IMR-90 (cell line): ENCODE data around the gene VPS50. TPM values are rescaled to one million over a fixed set of nuclear protein-coding genes. Genes with fewer than 3 reads are reported as not detected.

Source experiments
- ATAC-seq: fragments of 200-7000 bp; cut with Tn5 transposase; 2 replicates; pipeline ENCODE4 v1.9.1; 2020; ENCODE audit warnings: low read depth, mild to moderate bottlenecking, moderate library complexity
- BruUV-seq: library from RNA; stranded (reverse); fragments of 400-500 nt; replicated peaks from 2 replicates; lab custom pipeline; 2021; lab: Mats Ljungman, UMichigan
- CTCF ChIA-PET: fragments of 300-600 bp; formaldehyde crosslinking; extraction: SDS; loops from one replicate; lab custom pipeline; 2021; ENCODE audit warnings: antibody characterized with exemption; lab: Yijun Ruan, JAX
- POLR2A ChIA-PET: fragments of 300-600 bp; sonication (Branson Sonifier 250); formaldehyde crosslinking; loops from one replicate; lab custom pipeline; 2022; ENCODE audit warnings: antibody characterized with exemption; ENCODE audit not compliant: unreplicated experiment; lab: Charles Lee
- DNase-seq: peaks from one replicate; pipeline ENCODE4 v3.0.0; 2013
- H2AFZ ChIP-seq: replicated peaks from 2 replicates; pipeline ENCODE3; 2013; ENCODE audit warnings: low read length, mild to moderate bottlenecking; ENCODE audit not compliant: poor library complexity
- H2AK5ac ChIP-seq: 2 replicates; pipeline ENCODE4 v1.6.1; 2013; ENCODE audit warnings: low read depth, low read length, inconsistent platforms
- H2AK9ac ChIP-seq: replicated peaks from 2 replicates; pipeline ENCODE3; 2013; ENCODE audit warnings: mild to moderate bottlenecking, low read depth, low read length, moderate library complexity; ENCODE audit not compliant: poor library complexity
- H2BK120ac ChIP-seq: 2 replicates; pipeline ENCODE4 v1.6.1; 2013; ENCODE audit warnings: low read depth, low read length, inconsistent platforms
- H2BK15ac ChIP-seq: 3 replicates; pipeline ENCODE4 v1.6.1; 2013; ENCODE audit warnings: low read depth, low read length, inconsistent platforms
- H2BK20ac ChIP-seq: 2 replicates; pipeline ENCODE4 v1.6.1; 2013; ENCODE audit warnings: low read depth, mild to moderate bottlenecking, inconsistent platforms, low read length, moderate library complexity
- H2BK5ac ChIP-seq: 2 replicates; pipeline ENCODE4 v1.6.1; 2013; ENCODE audit warnings: mild to moderate bottlenecking, low read depth, low read length, inconsistent platforms; ENCODE audit not compliant: poor library complexity, severe bottlenecking
- H3K14ac ChIP-seq: replicated peaks from 2 replicates; pipeline ENCODE4 v1.6.1; 2013; ENCODE audit warnings: low read depth, low read length, inconsistent platforms
- H3K18ac ChIP-seq: 2 replicates; pipeline ENCODE4 v1.6.1; 2013; ENCODE audit warnings: low read depth, low read length, control low read depth
- H3K23ac ChIP-seq: 2 replicates; pipeline ENCODE4 v1.6.1; 2013; ENCODE audit warnings: low read depth, low read length, inconsistent platforms
- H3K27ac ChIP-seq: 2 replicates; pipeline ENCODE4 v1.5.1; 2013; ENCODE audit warnings: mild to moderate bottlenecking, control low read depth, low read length; ENCODE audit not compliant: insufficient read depth
- H3K27me3 ChIP-seq: 2 replicates; pipeline ENCODE4 v1.6.1; 2013; ENCODE audit warnings: low read length; ENCODE audit not compliant: control insufficient read depth, insufficient read depth
- H3K36me3 ChIP-seq: 2 replicates; pipeline ENCODE4 v1.6.1; 2013; ENCODE audit warnings: low read length, mixed read lengths; ENCODE audit not compliant: control insufficient read depth, insufficient read depth
- H3K4ac ChIP-seq: 2 replicates; pipeline ENCODE4 v1.6.1; 2013; ENCODE audit warnings: low read depth, low read length, inconsistent platforms
- H3K4me1 ChIP-seq: 2 replicates; pipeline ENCODE4 v1.6.1; 2013; ENCODE audit warnings: low read length, mixed read lengths; ENCODE audit not compliant: control insufficient read depth, insufficient read depth
- H3K4me2 ChIP-seq: 2 replicates; pipeline ENCODE4 v1.6.1; 2013; ENCODE audit warnings: low read depth, mild to moderate bottlenecking, control low read depth, low read length, moderate library complexity
- H3K4me3 ChIP-seq: 2 replicates; pipeline ENCODE4 v1.5.1; 2013; ENCODE audit warnings: low read depth, mild to moderate bottlenecking, control low read depth, low read length, moderate library complexity; ENCODE audit not compliant: insufficient read depth
- H3K56ac ChIP-seq: 2 replicates; pipeline ENCODE4 v1.6.1; 2013; ENCODE audit warnings: low read length, inconsistent platforms; ENCODE audit not compliant: insufficient read depth; ENCODE audit errors: extremely low read depth
- H3K79me1 ChIP-seq, 2 experiments: 2 replicates each; pipeline ENCODE4 v1.6.1; 2013; ENCODE audit warnings: low read length in 2 of 2, inconsistent platforms in 1 of 2, low read depth in 1 of 2
- H3K9ac ChIP-seq: 2 replicates; pipeline ENCODE4 v1.6.1; 2013; ENCODE audit warnings: low read depth, low read length, control low read depth
- H3K9me1 ChIP-seq: 2 replicates; pipeline ENCODE4 v1.6.1; 2013; ENCODE audit warnings: low read length, inconsistent platforms; ENCODE audit not compliant: insufficient read depth
- H3K9me3 ChIP-seq: 2 replicates; pipeline ENCODE4 v1.6.1; 2013; ENCODE audit warnings: low read length; ENCODE audit not compliant: control insufficient read depth, insufficient read depth
- H4K20me1 ChIP-seq: 2 replicates; pipeline ENCODE4 v1.6.1; 2013; ENCODE audit warnings: low read length, inconsistent platforms; ENCODE audit not compliant: insufficient read depth
- H4K5ac ChIP-seq: 2 replicates; pipeline ENCODE4 v1.6.1; 2013; ENCODE audit warnings: mild to moderate bottlenecking, low read depth, low read length, control low read depth
- H4K8ac ChIP-seq, 2 experiments: 2 replicates each; pipeline ENCODE4 v1.6.1; 2013; ENCODE audit warnings: low read depth in 2 of 2, low read length in 2 of 2, control low read depth in 1 of 2, inconsistent platforms in 1 of 2
- H4K91ac ChIP-seq: 2 replicates; pipeline ENCODE4 v1.6.1; 2013; ENCODE audit warnings: low read depth, low read length, inconsistent platforms; ENCODE audit not compliant: insufficient read depth
- RFX5 ChIP-seq: IDR thresholded peaks from 2 replicates; pipeline ENCODE4 v1.8.0; 2012; ENCODE audit warnings: low read depth, mild to moderate bottlenecking, low read length, moderate library complexity
- SMC3 ChIP-seq: fragments of 150-350 bp; IDR thresholded peaks from 2 replicates; pipeline ENCODE4 v1.6.1; 2016; ENCODE audit warnings: low read depth, mild to moderate bottlenecking, antibody characterized with exemption, low read length, moderate library complexity
- WGBS, 2 experiments: methylation state at CpG; one replicate each; pipeline versions ENCODE4 v1.1.5 to v1.1.7; 2013; ENCODE audit warnings: missing lambda C conversion rate in 2 of 2; ENCODE audit not compliant: insufficient read length in 1 of 2; ENCODE audit errors: extremely low coverage in 2 of 2; 5-methylcytosine and 5-hydroxymethylcytosine counted together
- dilution Hi-C: fragments of 300-500 bp; cut with HindIII; formaldehyde crosslinking; loops from one replicate; pipeline ENCODE4 v1.14.3; 2018; ENCODE audit warnings: low sequenced_read_pairs; ENCODE audit not compliant: unreplicated experiment
- in situ Hi-C: fragments of 300-500 bp; cut with MboI; formaldehyde crosslinking; loops from 3 replicates; pipeline ENCODE4 v1.14.3; 2019; ENCODE audit warnings: low sequenced_read_pairs, inconsistent platforms, mixed read lengths
- intact Hi-C: fragments of 100-400 bp; cut with micrococcal nuclease; formaldehyde crosslinking; loops from 2 replicates; pipeline ENCODE4 v1.10.0; 2022
- polyA plus RNA-seq, 3 experiments: library from polyadenylated mRNA; depleted of rRNA; stranded (reverse); fragments of >200 nt; gene quantifications; 2 replicates each; pipeline ENCODE4 v1.2.3, GENCODE V29; 2012; ENCODE audit warnings: low replicate concordance in 1 of 3
- total RNA-seq: library from RNA; depleted of rRNA; stranded (reverse); fragments of >200 nt; gene quantifications from 2 replicates; pipeline ENCODE4 v1.2.3, GENCODE V29; 2012
- TF ChIP-seq, protein P1 (sequence below): fragments of 150-350 bp; IDR thresholded peaks from 2 replicates; pipeline ENCODE4 v1.6.1; 2017; ENCODE audit warnings: mild to moderate bottlenecking, antibody characterized with exemption, low read length, low read depth

Gene VPS50
- total and polyA plus RNA-seq, 2 of the 4 experiments (the other 2 are of a cell fraction): 7.1 to 22.0 TPM

DNA sequence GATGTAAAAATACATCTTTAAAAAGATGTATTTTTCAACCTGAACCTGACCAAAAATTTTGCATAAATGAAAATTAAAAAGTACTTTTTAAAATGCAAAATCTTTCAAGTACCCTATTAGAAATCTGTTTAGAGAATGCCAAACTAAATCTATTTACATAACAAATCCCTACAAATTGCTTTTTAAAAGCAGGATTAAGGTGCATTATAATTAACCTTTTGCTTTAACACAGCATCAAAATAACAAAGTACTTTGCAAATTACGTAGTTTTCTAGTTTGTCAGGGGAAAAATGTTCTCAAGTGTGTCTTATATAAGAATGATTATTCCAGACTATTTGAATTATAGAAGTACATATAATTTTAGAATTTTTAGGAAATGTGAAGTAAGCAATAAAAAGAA is 160.8 kb downstream of the VPS50 start:
- H2BK20ac ChIP-seq: no peak overlapping the region
- POLR2A ChIA-PET: no interaction called here

More for the DNA sequence above, 160.8 kb downstream of the VPS50 start:
- Histone ChIP-seq H3K4me1 (no peaks in the 10 kb centered on the region), H2BK120ac (no peak overlapping the region), H3K36me3 (no peaks in the 10 kb centered on the region), H3K9ac (no peak overlapping the region), H3K4ac (no peak overlapping the region), H4K20me1 (no peaks in the 10 kb centered on the region), H2AK9ac (no peak overlapping the region), H3K9me1 (no peaks in the 10 kb centered on the region), H3K56ac (no peak overlapping the region), H4K5ac (no peak overlapping the region), H4K91ac (no peak overlapping the region), H2BK15ac (no peak overlapping the region), H3K4me3 (no peak overlapping the region), H3K18ac (no peak overlapping the region), H3K79me1 (no peaks in the 10 kb centered on the region), H3K27ac (no peak overlapping the region), H4K8ac (no peak overlapping the region), H3K4me2 (no peak overlapping the region), H3K23ac (no peak overlapping the region), H2AK5ac (no peak overlapping the region), H3K9me3 (no peaks in the 10 kb centered on the region), H2AFZ (no peak overlapping the region), H2BK5ac (no peak overlapping the region), H3K14ac (no peak overlapping the region), H3K27me3 (peaks cover 4% of the 10 kb centered on the region; the same call in 1 of the 2 replicates)
- CTCF ChIA-PET: no interaction called here
- intact Hi-C loops: no loop called here
- in situ Hi-C loops: no loop called here
- BruUV-seq: no TSS peak
- dilution Hi-C loops: no loop called here
- no peak for DNase-seq
- TF ChIP-seq, protein P1, sequence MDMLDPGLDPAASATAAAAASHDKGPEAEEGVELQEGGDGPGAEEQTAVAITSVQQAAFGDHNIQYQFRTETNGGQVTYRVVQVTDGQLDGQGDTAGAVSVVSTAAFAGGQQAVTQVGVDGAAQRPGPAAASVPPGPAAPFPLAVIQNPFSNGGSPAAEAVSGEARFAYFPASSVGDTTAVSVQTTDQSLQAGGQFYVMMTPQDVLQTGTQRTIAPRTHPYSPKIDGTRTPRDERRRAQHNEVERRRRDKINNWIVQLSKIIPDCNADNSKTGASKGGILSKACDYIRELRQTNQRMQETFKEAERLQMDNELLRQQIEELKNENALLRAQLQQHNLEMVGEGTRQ: no peak
- TF ChIP-seq RFX5 (no peak), SMC3 (no peak)
- no CpG with 5 or more reads among the region's 1 CpG for WGBS, 2 experiments
- no peak for ATAC-seq
